CD4-positive, alpha-beta T cell treated with Interleukin-6 at 100 ng/mL for 8 hours (primary cell): ENCODE measurements around the gene TANGO2.

Experiments
- DNase-seq: peaks from one replicate; pipeline ENCODE4 v3.0.0-alpha.2; 2020; ENCODE audit warnings: mixed read lengths, low spot score

The TANGO2 gene

GRCh38 chr22:20027966-20028854, 7.3 kb downstream of the TANGO2 start:
- DNase-seq: no peak

- no peak for DNase-seq
These were observed 8.1 kb downstream of the TANGO2 start for GRCh38 chr22:20028855-20029549.

- DNase-seq: no peak
These were observed 8.8 kb downstream of the TANGO2 start for GRCh38 chr22:20029550-20030225.

- peak; percentile 30 for DNase-seq
These were observed 11.0 kb downstream of the TANGO2 start for GRCh38 chr22:20031732-20032406.

- no peak for DNase-seq
These were observed 11.6 kb downstream of the TANGO2 start for GRCh38 chr22:20032407-20032991.

- no peak for DNase-seq
These were observed 12.3 kb downstream of the TANGO2 start for GRCh38 chr22:20033045-20033706.

- no peak for DNase-seq
These were observed 13.2 kb downstream of the TANGO2 start for GRCh38 chr22:20034143-20034542.

- DNase-seq: no peak
These were observed 14.6 kb downstream of the TANGO2 start for GRCh38 chr22:20035375-20036083.

GRCh38 chr22:20036084-20036482, 15.2 kb downstream of the TANGO2 start:
- no peak for DNase-seq

- DNase-seq: no peak
These were observed 15.9 kb downstream of the TANGO2 start for GRCh38 chr22:20036535-20037392.

- no peak for DNase-seq
These were observed 16.5 kb downstream of the TANGO2 start for GRCh38 chr22:20037419-20037818.

- no peak for DNase-seq
These were observed 17.7 kb downstream of the TANGO2 start for GRCh38 chr22:20038574-20038973.

- DNase-seq: no peak
These were observed 18.9 kb downstream of the TANGO2 start for GRCh38 chr22:20039683-20040325.

GRCh38 chr22:20040327-20041200, 19.7 kb downstream of the TANGO2 start:
- no peak for DNase-seq

- no peak for DNase-seq
These were observed 22.4 kb downstream of the TANGO2 start for GRCh38 chr22:20043057-20043996.

- no peak for DNase-seq
These were observed 23.1 kb downstream of the TANGO2 start for GRCh38 chr22:20043997-20044342.
